Memory B cell (primary cell): ENCODE results near the gene ATF7.
"Not testable (repeated sequence)": the region's sequence is repeated elsewhere in the genome, so short reads cannot be mapped to it uniquely, and the experiment has no call there.

Source experiments
- ATAC-seq: fragments of 150-1000 bp; cut with Tn5 transposase; 2 replicates; pipeline ENCODE4 v1.10.0; 2021; ENCODE audit warnings: low read depth, mild to moderate bottlenecking, moderate library complexity
- DNase-seq, 2 donors: peaks; one replicate each; pipeline ENCODE4 v3.0.0; 2022; ENCODE audit warnings: low spot score in 2 of 2
- H3K27ac Mint-ChIP-seq: one replicate; pipeline ENCODE4 v1.8.0; 2022; ENCODE audit warnings: mild to moderate bottlenecking, moderate library complexity, mixed read lengths
- H3K27me3 Mint-ChIP-seq: one replicate; pipeline ENCODE4 v1.8.0; 2022; ENCODE audit warnings: mixed read lengths
- H3K36me3 Mint-ChIP-seq: one replicate; pipeline ENCODE4 v1.8.0; 2022; ENCODE audit warnings: mild to moderate bottlenecking, mixed read lengths
- H3K4me1 Mint-ChIP-seq: one replicate; pipeline ENCODE4 v1.8.0; 2022; ENCODE audit warnings: mixed read lengths
- H3K4me3 Mint-ChIP-seq: one replicate; pipeline ENCODE4 v1.8.0; 2022; ENCODE audit warnings: mild to moderate bottlenecking, moderate library complexity, mixed read lengths
- H3K9me3 Mint-ChIP-seq: one replicate; pipeline ENCODE4 v1.8.0; 2022; ENCODE audit warnings: mixed read lengths

ATF7 gene

DNA sequence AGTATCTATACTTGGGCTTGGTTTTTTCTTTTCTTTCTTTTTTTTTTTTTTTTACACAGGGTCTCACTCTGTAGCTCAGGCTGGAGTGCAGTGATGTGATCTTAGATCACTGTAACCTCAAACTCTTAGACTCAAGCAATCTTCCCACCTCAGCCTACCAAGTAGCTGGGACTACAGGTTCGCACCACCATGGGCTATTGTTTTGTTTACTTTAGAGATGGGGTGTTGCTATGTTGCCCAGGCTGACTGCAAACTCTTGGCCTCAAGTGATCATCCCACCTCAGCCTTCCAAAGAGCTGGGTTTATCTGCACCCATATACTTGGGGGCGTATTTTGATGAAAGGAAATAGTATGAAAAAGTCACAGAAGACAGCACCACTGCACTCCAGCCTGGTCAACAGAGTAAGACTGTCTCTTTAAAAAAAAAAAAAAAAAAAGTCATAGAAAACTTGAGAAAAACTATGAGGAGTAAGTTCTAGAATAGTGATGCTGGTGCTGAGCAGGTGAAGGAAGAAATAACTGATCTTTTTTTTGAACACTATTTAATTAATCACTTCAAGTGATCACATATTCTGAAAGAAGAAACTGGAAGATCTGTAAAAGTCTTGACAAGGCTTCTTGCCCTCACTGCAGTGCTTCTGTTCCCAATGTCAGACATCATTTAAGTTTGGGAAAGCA is 65.1 kb downstream of the ATF7 start:
- H3K27ac Mint-ChIP-seq: no peak overlapping the region
- H3K27me3 Mint-ChIP-seq: no peaks in the 10 kb centered on the region
- ATAC-seq: no peak
- peaks cover 6% of the 10 kb centered on the region for H3K4me1 Mint-ChIP-seq
- peaks cover 4% of the 10 kb centered on the region for H3K36me3 Mint-ChIP-seq
- H3K4me3 Mint-ChIP-seq: no peak overlapping the region
- no peaks in the 10 kb centered on the region for H3K9me3 Mint-ChIP-seq
- DNase-seq: no peak

DNA sequence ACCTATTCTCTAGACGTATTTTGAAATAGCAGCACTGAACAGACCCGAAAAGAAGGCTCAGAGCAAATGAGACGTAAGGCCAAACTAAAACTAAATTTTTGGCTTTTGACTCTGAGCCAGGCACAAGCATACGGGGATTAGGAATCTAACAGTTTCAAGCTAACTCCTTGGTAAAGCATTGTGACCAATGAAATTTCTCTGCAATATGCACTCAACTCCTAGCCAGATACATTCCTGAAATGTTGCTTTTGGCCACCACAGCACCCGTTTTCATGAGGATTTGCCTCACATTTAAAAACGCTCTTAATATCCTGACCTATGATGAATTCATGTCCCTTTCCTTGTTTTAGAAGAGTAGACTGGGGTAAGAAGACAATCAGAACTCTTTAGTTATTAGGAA is 65.8 kb downstream of the ATF7 start:
- Mint-ChIP-seq H3K9me3 (no peaks in the 10 kb centered on the region), H3K27ac (no peak overlapping the region), H3K4me1 (peaks cover 6% of the 10 kb centered on the region)

DNA sequence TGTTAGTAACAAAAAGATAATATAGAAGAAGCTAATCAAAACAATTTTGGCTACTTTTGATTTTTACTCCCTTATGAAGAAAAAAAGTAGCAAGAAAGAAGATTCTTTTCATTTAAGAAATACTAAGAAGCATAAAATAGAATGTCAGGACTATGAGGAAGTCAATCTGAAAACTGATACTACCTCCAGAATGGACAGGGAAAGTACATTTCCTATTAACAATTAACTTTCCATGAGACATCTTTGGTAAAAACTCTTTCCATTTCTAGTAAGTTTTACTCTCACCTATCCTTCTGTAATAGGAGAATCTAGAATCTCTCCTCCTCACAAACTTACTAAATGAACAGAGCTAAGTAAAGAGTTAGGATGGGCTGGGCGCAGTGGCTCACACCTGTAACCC is 67.6 kb downstream of the ATF7 start:
- no peaks in the 10 kb centered on the region for H3K9me3 Mint-ChIP-seq
- peaks cover 2% of the 10 kb centered on the region for H3K36me3 Mint-ChIP-seq
- no peak for DNase-seq
- H3K27me3 Mint-ChIP-seq: no peaks in the 10 kb centered on the region
- no peak overlapping the region for H3K27ac Mint-ChIP-seq
- ATAC-seq: no peak
- H3K4me3 Mint-ChIP-seq: no peak overlapping the region
- no peaks in the 10 kb centered on the region for H3K4me1 Mint-ChIP-seq

More for the DNA sequence above, 65.8 kb downstream of the ATF7 start:
- H3K36me3 Mint-ChIP-seq: peaks cover 2% of the 10 kb centered on the region
- no peak for ATAC-seq
- DNase-seq: no peak
- H3K27me3 Mint-ChIP-seq: no peaks in the 10 kb centered on the region
- H3K4me3 Mint-ChIP-seq: no peak overlapping the region

DNA sequence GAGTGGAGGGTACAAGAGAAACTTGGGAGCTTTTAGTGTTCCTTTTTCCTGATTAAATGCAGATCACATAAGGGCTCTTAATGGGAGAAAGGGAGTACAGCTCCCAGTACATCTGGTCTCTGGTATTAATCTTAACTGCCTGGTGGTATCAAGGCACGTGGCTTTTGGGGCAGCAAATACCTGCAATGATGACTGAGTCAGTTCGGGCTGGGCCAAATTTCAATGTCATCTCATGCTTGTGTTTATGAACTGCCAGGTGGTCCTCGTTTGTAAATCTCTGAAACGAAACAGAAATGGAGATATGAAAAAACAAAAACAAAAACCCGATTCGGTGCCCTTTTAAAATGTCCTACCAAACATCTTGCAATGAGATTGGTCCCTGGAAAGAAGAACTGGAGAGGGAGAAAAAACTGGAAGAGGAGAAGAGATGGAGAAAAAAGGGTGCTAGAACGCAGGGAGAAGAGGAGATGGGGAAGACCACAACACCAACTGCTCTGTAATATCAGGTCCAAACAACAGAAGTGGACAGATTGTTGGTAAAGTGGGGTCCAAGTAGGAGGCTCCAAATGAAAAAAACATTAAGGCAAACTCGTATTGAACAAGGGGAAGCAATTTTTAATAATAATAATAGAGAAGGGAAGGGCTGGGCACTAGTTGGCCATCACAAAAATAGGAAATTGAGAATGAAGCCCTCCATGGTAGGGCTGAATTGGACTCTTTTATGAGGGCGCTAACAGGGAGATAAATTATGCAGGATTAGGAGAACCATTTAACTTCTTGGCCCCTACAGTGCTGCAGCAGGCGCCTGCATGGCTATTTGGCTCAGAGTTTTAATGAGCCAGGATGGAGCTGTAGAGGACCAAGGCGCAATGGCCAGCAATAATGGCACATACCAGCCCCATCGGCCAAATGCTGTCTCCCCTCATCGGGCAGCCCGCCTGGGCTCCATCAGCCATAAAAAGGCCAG is 73.5 kb downstream of the ATF7 start:
- Mint-ChIP-seq H3K27me3 (no peaks in the 10 kb centered on the region), H3K9me3 (no peaks in the 10 kb centered on the region), H3K27ac (no peak overlapping the region), H3K36me3 (peaks cover 14% of the 10 kb centered on the region), H3K4me1 (peaks cover 2% of the 10 kb centered on the region), H3K4me3 (no peak overlapping the region)
- DNase-seq: no peak
- no peak for ATAC-seq

DNA sequence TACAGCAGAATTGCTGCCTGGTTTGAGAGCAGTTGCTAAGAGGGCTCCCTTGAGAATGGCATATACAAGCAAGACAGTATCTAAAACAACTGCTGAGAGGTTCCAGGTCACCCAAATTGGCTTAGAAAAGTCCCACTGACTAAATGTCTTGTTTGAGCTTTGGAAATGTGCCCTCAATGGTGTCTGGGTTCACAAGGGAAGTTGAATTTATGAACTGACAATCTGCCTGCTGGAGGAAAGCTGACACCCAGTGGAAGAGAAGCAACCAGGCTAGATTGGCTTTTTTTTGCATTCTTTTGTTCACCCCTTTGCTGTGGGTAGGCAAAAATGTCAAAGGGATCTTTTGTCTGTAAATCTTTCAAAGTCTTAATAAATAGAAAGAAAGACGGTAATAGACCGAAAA is 74.3 kb downstream of the ATF7 start:
- DNase-seq (no peak), ATAC-seq (no peak)
- peaks cover 14% of the 10 kb centered on the region for H3K36me3 Mint-ChIP-seq
- H3K4me3 Mint-ChIP-seq: no peak overlapping the region
- peaks cover 2% of the 10 kb centered on the region for H3K4me1 Mint-ChIP-seq
- no peaks in the 10 kb centered on the region for H3K9me3 Mint-ChIP-seq
- H3K27ac Mint-ChIP-seq: no peak overlapping the region
- no peaks in the 10 kb centered on the region for H3K27me3 Mint-ChIP-seq

DNA sequence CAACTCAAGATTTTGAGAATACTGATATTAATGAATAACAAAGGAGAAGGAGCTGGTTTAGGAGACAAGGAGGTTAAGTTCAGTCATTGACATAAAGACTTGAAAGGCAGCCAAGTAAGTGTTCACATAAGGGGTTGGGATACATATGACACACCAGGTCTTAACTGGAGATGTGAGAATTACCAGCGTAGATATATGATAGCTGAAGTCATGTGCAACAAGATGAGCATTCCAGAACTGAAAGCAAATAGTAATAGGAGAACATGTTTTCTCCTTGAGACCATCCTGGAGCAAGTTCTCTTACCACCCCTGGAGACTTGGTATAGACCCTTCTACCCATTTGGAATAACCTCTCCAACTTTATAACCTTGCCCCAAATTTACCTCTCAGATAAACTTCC is 75.6 kb downstream of the ATF7 start:
- no peaks in the 10 kb centered on the region for H3K27me3 Mint-ChIP-seq
- H3K9me3 Mint-ChIP-seq: no peaks in the 10 kb centered on the region
- no peak overlapping the region for H3K27ac Mint-ChIP-seq
- H3K36me3 Mint-ChIP-seq: peaks cover 14% of the 10 kb centered on the region
- peaks cover 2% of the 10 kb centered on the region for H3K4me1 Mint-ChIP-seq
- no peak for DNase-seq
- no peak for ATAC-seq
- H3K4me3 Mint-ChIP-seq: no peak overlapping the region

DNA sequence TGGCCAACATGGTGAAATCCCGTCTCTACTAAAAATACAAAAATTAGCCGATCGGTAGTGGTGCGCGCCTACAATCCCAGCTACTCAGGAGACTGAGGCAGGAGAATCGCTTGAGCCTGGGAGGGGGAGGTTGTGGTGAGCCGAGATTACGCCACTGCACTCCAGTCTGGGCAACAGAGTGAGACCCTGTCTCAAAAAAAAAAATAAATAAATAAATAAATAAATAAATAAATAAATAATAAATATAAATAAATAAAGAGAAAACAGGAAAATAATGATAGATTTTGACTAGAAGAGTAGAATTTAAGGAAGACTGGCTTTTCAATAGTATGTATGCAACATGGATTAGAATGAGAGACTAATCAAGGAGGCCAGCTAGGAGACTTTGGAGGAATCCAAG is 76.1 kb downstream of the ATF7 start:
- H3K4me3 Mint-ChIP-seq, H3K27me3 Mint-ChIP-seq, ATAC-seq, H3K9me3 Mint-ChIP-seq, H3K4me1 Mint-ChIP-seq, H3K27ac Mint-ChIP-seq, DNase-seq: not testable (repeated sequence)
- peaks cover 14% of the 10 kb centered on the region for H3K36me3 Mint-ChIP-seq

DNA sequence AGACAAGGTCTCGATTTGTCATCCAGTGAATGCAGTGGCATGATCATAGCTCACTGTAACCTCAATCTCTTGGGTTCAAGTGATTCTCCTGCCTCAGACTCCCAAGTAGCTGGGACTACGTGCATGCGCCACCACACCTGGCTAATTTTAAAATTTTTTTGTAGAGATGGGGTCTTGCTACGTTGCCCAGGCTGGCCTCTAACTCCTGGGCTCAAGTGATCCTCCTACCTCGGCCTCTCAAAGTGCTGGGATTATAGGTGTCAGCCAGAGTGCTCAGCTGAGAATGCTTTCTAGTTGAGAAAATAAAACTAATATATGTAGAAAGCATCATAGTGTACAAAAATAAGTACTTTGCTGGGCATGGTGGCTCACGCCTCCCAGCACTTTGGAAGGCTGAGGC is 77.8 kb downstream of the ATF7 start:
- Mint-ChIP-seq H3K36me3 (peaks cover 14% of the 10 kb centered on the region), H3K27ac (peak overlapping the region; percentile 53)
- not testable (repeated sequence) for H3K9me3 Mint-ChIP-seq, H3K4me3 Mint-ChIP-seq, ATAC-seq, H3K4me1 Mint-ChIP-seq, H3K27me3 Mint-ChIP-seq, DNase-seq

DNA sequence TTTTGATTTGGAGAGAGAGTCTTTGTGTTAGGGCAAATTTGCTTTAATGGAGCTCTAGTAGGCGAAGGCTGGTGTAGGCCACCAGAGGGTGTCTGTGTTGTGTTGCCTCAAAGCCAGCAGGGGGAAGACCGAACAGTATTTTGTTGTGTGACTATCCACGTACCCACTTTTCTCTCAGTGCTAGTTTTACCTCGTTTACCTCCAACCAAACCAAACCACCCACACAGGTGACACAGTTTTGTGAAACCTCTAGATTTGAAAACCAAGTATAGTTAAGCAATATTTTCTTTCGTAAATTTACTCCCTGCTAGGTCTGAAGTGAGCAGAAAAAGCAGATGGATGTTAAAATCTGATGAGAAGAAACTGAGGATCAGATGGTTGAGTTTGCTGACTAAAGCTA is 82.6 kb downstream of the ATF7 start:
- H3K27ac Mint-ChIP-seq: no peak overlapping the region
- peak; percentile 19 to 25 for DNase-seq
- no peaks in the 10 kb centered on the region for H3K27me3 Mint-ChIP-seq
- no peak overlapping the region for H3K4me3 Mint-ChIP-seq
- no peaks in the 10 kb centered on the region for H3K9me3 Mint-ChIP-seq
- no peaks in the 10 kb centered on the region for H3K4me1 Mint-ChIP-seq
- peak; percentile 96 for ATAC-seq
- peaks cover 6% of the 10 kb centered on the region for H3K36me3 Mint-ChIP-seq

DNA sequence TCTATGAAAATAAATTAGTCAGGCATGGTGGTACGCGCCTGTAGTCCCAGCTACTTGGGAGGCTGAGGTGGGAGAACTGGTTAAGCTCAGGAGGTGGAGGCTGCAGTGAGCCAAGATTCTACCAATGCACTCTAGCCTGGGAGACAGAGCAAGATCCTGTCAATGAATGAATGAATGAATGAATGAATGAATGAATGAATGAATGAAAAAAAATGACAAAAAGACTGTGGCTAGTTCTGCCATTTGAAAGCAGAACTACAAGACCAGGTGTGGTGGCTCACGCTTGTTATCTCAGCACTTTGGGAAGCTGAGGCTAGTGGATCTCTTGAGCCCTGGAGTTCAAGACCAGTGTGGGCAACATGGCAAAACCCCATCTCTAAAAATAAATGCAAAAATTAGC is 86.7 kb downstream of the ATF7 start:
- ATAC-seq: no peak
- no peak for DNase-seq
- no peak overlapping the region for H3K4me3 Mint-ChIP-seq
- no peaks in the 10 kb centered on the region for H3K9me3 Mint-ChIP-seq
- no peaks in the 10 kb centered on the region for H3K27me3 Mint-ChIP-seq
- H3K4me1 Mint-ChIP-seq: no peaks in the 10 kb centered on the region
- no peak overlapping the region for H3K27ac Mint-ChIP-seq
- H3K36me3 Mint-ChIP-seq: peaks cover 11% of the 10 kb centered on the region

DNA sequence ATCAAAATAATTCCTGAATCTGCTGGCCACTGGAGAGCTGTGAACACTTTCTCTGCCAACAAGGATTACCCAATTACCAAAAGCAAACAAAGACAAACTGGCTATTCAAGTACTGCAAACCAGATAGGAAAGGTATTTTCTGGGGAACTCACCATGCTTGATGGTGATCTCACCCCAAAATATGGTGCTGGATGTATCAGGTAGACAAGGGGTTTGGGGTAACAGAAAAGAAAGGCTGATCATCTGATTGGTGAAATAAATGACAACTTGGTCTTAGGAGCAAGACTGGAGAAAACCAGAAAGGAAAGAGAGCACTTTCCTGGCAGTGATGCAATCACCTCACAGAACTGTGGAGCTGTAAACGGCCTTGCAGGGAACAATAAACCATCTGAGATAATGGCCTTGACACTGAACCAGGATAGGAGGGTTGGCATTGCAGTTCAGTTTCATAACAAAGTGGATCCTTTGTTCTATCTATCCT is 87.9 kb downstream of the ATF7 start:
- H3K27ac Mint-ChIP-seq: peak overlapping the region; percentile 72
- H3K9me3 Mint-ChIP-seq: no peaks in the 10 kb centered on the region
- H3K4me1 Mint-ChIP-seq: no peaks in the 10 kb centered on the region
- peaks cover 18% of the 10 kb centered on the region for H3K36me3 Mint-ChIP-seq
- ATAC-seq: no peak
- no peaks in the 10 kb centered on the region for H3K27me3 Mint-ChIP-seq
- no peak for DNase-seq
- no peak overlapping the region for H3K4me3 Mint-ChIP-seq

DNA sequence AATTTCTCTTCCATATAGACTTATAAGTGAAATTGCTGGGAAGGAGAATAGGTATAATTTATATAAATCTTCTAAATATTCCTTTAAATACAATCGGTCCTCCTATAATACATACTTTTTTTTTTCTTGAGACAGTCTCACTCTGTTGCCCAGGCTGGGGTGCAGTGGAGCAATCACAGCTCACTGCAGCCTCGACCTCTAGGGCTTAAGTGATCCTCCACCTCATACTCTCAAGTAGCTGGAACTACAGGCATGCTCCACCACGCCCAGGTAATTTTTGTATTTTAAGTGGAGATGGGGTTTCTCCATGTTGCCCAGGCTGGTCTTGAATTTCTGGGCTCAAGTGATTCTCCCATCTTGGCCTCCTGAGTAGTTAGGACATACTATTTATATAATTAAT is 89.2 kb downstream of the ATF7 start:
- Mint-ChIP-seq H3K4me1 (no peaks in the 10 kb centered on the region), H3K36me3 (peaks cover 24% of the 10 kb centered on the region), H3K4me3 (no peak overlapping the region), H3K27ac (no peak overlapping the region), H3K9me3 (no peaks in the 10 kb centered on the region), H3K27me3 (no peaks in the 10 kb centered on the region)
- ATAC-seq: no peak
- no peak for DNase-seq

DNA sequence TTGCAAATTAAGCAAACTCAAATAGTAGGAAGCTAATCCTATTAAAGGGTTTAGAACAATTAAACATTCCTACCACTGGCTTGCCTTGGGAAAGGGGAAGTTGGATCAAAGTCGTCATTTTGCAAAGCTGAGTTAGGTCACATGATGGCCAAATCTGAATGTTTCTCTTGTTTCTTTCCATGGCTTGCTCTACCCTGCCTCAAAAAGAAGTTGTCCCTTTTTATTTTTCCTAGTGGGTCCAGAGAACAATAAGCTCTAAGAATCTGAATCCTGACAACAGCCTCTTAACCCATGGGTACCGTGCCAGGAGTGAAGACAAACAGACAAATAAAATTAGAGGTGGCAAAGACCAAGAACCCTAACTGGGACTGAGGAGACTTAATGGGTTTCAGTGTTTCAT is 92.7 kb downstream of the ATF7 start:
- H3K36me3 Mint-ChIP-seq: peaks cover 27% of the 10 kb centered on the region
- no peak overlapping the region for H3K4me3 Mint-ChIP-seq
- H3K27me3 Mint-ChIP-seq: no peaks in the 10 kb centered on the region
- H3K27ac Mint-ChIP-seq: no peak overlapping the region
- H3K4me1 Mint-ChIP-seq: no peaks in the 10 kb centered on the region
- H3K9me3 Mint-ChIP-seq: no peaks in the 10 kb centered on the region
- ATAC-seq (no peak), DNase-seq (no peak)

DNA sequence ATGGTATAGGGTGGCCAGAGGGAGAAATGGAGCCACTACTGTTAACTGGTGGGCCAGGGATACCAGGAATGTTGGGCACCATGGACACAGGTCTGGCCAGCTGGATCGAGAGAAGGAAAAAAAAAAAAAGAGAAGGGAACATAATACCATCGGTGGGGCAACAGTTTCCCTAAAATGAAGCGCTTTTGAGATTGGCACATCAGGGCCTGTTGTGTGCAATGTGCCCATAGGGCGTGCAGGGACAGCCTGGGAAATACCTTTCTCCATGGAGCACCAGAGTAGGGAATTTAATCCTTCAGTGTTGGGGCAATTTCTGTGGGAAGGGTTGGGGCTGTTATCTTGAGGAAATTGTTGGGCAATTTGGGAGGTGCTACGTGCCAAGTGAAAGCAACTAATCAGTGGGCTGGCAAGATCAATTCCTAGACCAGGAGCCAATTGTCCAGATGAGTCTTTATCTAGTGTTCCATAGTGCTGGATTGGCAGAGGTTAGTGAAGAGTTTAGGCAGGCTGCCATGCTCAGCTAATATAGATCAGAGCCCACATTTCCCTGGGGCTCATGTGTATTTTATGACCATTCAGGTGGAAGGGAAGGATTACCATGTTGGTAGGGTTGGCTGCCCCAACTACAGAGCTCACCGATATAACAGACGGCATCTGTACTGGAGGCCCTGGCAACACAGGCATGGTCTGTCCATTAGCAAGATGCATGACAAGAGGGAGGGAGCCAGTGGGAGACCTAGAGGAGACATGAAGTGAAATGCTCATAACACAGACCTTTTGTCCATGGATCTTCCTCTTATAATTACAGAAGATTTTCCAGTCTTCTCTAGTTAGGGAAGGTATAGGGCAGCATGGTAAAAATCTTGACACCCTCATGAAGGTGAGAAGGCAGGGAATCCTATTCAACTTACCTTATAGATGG is 93.4 kb downstream of the ATF7 start:
- DNase-seq (no peak), ATAC-seq (no peak)
- Mint-ChIP-seq H3K27me3 (no peaks in the 10 kb centered on the region), H3K36me3 (peaks cover 27% of the 10 kb centered on the region), H3K4me1 (no peaks in the 10 kb centered on the region), H3K9me3 (no peaks in the 10 kb centered on the region), H3K27ac (no peak overlapping the region), H3K4me3 (no peak overlapping the region)
